Psoas muscle (tissue), 8 donors: ENCODE data around the gene RACK1. TPM values are rescaled to one million over a fixed set of nuclear protein-coding genes. Genes with fewer than 3 reads are reported as not detected.

Source experiments
- ATAC-seq, 4 donors: fragments of 200-7000 bp; cut with Tn5 transposase; one replicate each; pipeline ENCODE4 v1.9.1; 2020; ENCODE audit warnings: moderate library complexity in 3 of 4, mild to moderate bottlenecking in 2 of 4
- DNase-seq, 2 donors: peaks; one replicate each; pipeline ENCODE4 v3.0.0-alpha.2; 2020
- H3K27ac ChIP-seq: fragments of 200-600 bp; one replicate; pipeline ENCODE4 v1.8.0; 2022
- H3K27me3 ChIP-seq, 3 donors: fragments of 200-600 bp in 1 of 3; one replicate each; pipeline versions ENCODE4 v1.6.1 to v1.8.0; 2013 to 2022; ENCODE audit warnings: low read length in 2 of 3, mild to moderate bottlenecking in 2 of 3, moderate library complexity in 1 of 3; ENCODE audit not compliant: insufficient read depth in 3 of 3
- H3K36me3 ChIP-seq, 2 donors: fragments of 200-600 bp in 1 of 2; one replicate each; pipeline versions ENCODE4 v1.6.1 to v1.8.0; 2013 to 2022; ENCODE audit warnings: low read depth in 1 of 2, mild to moderate bottlenecking in 1 of 2, moderate library complexity in 1 of 2; ENCODE audit not compliant: insufficient read depth in 1 of 2
- H3K4me1 ChIP-seq: fragments of 200-600 bp; one replicate; pipeline ENCODE4 v1.8.0; 2022
- H3K4me3 ChIP-seq: fragments of 200-600 bp; one replicate; pipeline ENCODE4 v1.8.0; 2022; ENCODE audit warnings: mild to moderate bottlenecking
- H3K9me3 ChIP-seq: fragments of 200-600 bp; one replicate; pipeline ENCODE4 v1.8.0; 2022
- WGBS, 3 donors: extraction: QIAGEN DNeasy Blood & Tissue Kit; methylation state at CpG; one replicate each; pipeline versions ENCODE4 v1.1.6 to v1.1.7; 2013; 5-methylcytosine and 5-hydroxymethylcytosine counted together
- intact Hi-C, 2 donors: fragments of 100-400 bp; cut with DNase I; formaldehyde crosslinking; loops; one replicate each; pipeline versions ENCODE4 v1.11.0 to v1.14.2; 2022
- polyA plus RNA-seq, 3 donors: library from polyadenylated mRNA; stranded (reverse); fragments of 200-250 nt; gene quantifications; one replicate each; pipeline ENCODE4 v1.2.3, GENCODE V29; 2013
- total RNA-seq, 4 donors: library from RNA; stranded (reverse); fragmentation: NEBNext Ultra II Directional in 2 of 4; extraction: Animal tissue kit (Norgen Biotek cat#: 25700) in 2 of 4; gene quantifications; one replicate each; pipeline versions ENCODE4 v1.2.1 to v1.2.4, GENCODE V29; 2021 to 2023
- TF ChIP-seq, protein P1 (sequence below): fragments of 200-600 bp; IDR thresholded peaks from one replicate; pipeline ENCODE4 v1.8.0; 2022; ENCODE audit warnings: antibody characterized with exemption
- donor health status: healthy with polysubstance abuse.
- donor health status: DM: no; HTN: no; CAD: no; lungs with moderate emphysema.
- donor health status: Bipolar disorder and iron deficiency.
- donor health status: healthy.
- donor health status: DM: yes; HTN: yes; CAD: no.
- donor health status: DM: no; HTN: no; CAD: no.
- donor health status: DM: no; HTN: no; CAD: no.
- donor health status: DM: yes; HTN: yes; CAD: no.

Gene RACK1
- total and polyA plus RNA-seq, 7 donors: 832 to 3,660 (median 1,110) TPM

DNA sequence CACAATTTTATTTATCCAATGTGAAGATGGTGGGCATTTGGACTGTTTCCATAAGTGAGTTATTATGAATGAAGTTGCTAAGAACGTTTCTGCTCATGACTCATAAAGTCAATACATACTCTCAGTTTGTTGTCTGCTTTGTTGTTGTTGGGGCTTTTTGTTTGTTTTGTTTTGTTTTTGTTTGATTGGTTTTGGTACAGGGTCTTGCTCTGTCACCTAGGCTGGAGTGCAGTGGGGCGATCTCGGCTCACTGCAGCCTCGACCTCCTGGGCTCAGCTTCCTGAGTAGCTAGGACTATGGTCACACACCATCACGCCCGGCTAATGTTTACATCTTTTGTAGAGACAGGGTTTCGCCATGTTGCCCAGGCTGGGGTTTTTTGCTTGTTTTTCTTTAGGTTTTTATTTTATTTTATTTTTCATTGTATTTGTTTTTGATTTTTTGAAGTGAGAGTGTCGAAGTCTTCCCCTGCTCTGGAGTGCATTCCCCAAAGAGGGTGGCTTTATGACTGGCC, 56.7 kb downstream of the RACK1 start:
- H3K27ac ChIP-seq: peak overlapping the region; percentile 81
- WGBS, 3 donors: 63 to 68% (median 64%) methylated on average over 8 of the region's 8 CpGs
- intact Hi-C loops: loop anchor here (5.0 to 10.0 kb wide), 2 partner anchors 75 to 382 kb away; partner anchors contain the start of genes MGAT1 (in 2 of the 2) and TRIM52 (in 1 of the 2)

More for the DNA sequence above, 56.7 kb downstream of the RACK1 start:
- H3K36me3 ChIP-seq: no peaks in the 10 kb centered on the region
- H3K27me3 ChIP-seq: no peaks in the 10 kb centered on the region
- H3K9me3 ChIP-seq: no peaks in the 10 kb centered on the region
- DNase-seq (no peak), ATAC-seq (no peak)
- TF ChIP-seq, protein P1, sequence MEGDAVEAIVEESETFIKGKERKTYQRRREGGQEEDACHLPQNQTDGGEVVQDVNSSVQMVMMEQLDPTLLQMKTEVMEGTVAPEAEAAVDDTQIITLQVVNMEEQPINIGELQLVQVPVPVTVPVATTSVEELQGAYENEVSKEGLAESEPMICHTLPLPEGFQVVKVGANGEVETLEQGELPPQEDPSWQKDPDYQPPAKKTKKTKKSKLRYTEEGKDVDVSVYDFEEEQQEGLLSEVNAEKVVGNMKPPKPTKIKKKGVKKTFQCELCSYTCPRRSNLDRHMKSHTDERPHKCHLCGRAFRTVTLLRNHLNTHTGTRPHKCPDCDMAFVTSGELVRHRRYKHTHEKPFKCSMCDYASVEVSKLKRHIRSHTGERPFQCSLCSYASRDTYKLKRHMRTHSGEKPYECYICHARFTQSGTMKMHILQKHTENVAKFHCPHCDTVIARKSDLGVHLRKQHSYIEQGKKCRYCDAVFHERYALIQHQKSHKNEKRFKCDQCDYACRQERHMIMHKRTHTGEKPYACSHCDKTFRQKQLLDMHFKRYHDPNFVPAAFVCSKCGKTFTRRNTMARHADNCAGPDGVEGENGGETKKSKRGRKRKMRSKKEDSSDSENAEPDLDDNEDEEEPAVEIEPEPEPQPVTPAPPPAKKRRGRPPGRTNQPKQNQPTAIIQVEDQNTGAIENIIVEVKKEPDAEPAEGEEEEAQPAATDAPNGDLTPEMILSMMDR: no peak
- peak overlapping the region; percentile 92 for H3K4me3 ChIP-seq
- peaks cover 10% of the 10 kb centered on the region for H3K4me1 ChIP-seq

Other genes starting within 250 kb of the RACK1 start
- 10 to 100 TPM; 10.4 to 22.8 (median 18.1) TPM for gene BTNL9, start 203.6 kb downstream of the RACK1 start, total RNA-seq
- gene BTNL9, start 203.6 kb downstream of the RACK1 start, polyA plus RNA-seq: 10 to 100 TPM; 14.4 to 26.3 (median 20.0) TPM
- not detected for gene OR2V1, start 112.7 kb downstream of the RACK1 start, total RNA-seq
- not detected for gene OR2V1, start 112.7 kb downstream of the RACK1 start, polyA plus RNA-seq
- not detected for gene OR2V2, start 96.3 kb downstream of the RACK1 start, total RNA-seq
- not detected for gene OR2V2, start 96.3 kb downstream of the RACK1 start, polyA plus RNA-seq
- 10 to 100 TPM; 18.5 to 42.6 (median 32.4) TPM for gene TRIM7, start 38.7 kb downstream of the RACK1 start, total RNA-seq
- gene TRIM7, start 38.7 kb downstream of the RACK1 start, polyA plus RNA-seq: 10 to 100 TPM; 10.4 to 37.7 (median 21.2) TPM
- 10 to 100 TPM; 26.6 to 33.6 (median 31.5) TPM for gene TRIM41, start 20.6 kb downstream of the RACK1 start, total RNA-seq
- 10 to 100 TPM; 12.5 to 44.0 (median 17.4) TPM for gene TRIM41, start 20.6 kb downstream of the RACK1 start, polyA plus RNA-seq
- gene TRIM52, start 17.2 kb upstream of the RACK1 start, total RNA-seq: 1 to 10 TPM; 3.0 to 5.8 (median 5.3) TPM
- 10 to 100 TPM in 1 of 3 donors, 1 to 10 TPM in 2; 1.5 to 17.6 (median 4.8) TPM for gene TRIM52, start 17.2 kb upstream of the RACK1 start, polyA plus RNA-seq
- not detected for gene OR4F3, start 123.4 kb upstream of the RACK1 start, total RNA-seq
- under 1 TPM in 1 of 3 donors, not detected in 2; 0.04 TPM for gene OR4F3, start 123.4 kb upstream of the RACK1 start, polyA plus RNA-seq